CD4-positive, alpha-beta T cell treated with Interleukin-6 for 4 hours (primary cell): ENCODE measurements around the gene PFKFB2.

Source experiments
- DNase-seq: peaks from one replicate; pipeline ENCODE4 v3.0.0-alpha.2; 2020; ENCODE audit warnings: mixed read lengths

PFKFB2 gene

DNA sequence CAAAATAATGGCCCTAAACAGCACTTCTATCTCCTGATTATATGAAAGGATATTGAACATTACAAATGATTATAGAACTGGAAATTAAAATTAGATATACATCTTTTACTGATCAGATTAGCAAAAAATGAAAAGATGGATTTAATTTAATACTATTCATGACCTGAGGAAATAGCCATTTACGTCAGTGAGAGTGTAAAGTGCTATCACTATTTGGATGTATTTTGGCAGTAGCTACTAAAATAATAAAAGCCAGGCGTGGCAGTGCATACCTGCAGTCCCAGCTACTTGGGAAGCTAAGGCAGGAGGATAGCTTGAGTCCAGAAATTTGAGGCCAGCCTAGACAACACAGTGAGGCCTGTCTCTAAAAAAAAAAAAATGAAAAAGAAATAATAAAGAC, 40.9 kb downstream of the PFKFB2 start:
- DNase-seq, result no peak

DNA sequence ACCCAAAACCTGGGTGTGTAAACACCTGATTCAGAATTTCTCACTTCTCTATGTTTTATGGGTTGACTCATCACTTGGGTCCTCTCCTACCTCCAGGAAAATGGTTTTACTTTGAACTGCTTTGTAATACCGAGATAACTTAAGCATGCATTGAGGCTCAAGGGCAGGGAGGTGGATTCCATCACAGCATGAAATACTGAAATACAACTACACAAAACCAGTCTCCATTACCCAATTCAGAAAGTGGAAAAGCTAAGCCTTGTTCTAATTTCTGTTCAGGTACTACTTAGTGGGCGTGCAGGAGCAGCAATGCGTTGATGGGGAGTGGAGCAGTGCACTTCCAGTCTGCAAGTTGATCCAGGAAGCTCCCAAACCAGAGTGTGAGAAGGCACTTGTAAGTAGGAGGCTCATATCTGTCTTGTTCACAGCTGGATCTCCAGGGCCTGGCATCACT, 44.8 kb downstream of the PFKFB2 start:
- DNase-seq, result no peak

DNA sequence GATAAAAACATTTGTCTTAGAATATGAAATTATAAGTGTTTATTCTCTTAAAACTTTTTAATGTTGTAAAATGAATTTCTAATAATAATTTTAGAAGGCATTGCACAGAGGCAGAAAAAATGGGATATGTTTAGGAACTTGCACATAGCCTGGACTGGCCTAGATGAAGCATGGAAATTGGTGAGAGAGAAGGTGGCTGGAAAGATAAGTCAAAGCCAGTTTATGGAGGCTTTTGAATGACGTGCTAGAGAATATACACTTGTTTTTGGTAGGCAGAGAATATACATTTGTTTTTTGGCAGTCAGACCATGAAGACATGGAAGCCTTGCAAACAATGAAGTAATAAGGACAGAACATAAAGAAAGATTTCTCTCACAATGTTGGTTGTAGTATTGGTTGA, 48.6 kb downstream of the PFKFB2 start:
- DNase-seq, result no peak

DNA sequence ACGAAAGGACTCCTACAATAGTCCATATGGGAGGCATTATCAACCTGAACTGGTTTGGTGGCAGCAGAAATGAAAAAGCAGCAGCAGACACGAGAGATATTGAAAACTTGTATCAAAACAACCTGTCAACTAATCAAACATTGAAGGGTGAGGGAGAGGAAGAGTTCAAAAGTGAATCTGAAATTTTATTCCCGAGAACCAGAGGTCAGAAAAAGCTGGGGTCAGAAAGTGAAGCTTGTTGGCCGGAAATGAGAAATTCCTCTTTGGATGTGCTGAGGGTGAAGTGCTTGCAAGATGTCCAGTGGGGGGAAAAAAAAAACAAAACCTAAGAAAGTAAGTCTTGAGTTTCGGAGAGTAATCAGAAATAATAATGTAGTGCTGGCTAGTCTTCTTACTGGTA, 49.1 kb downstream of the PFKFB2 start:
- DNase-seq, result no peak

DNA sequence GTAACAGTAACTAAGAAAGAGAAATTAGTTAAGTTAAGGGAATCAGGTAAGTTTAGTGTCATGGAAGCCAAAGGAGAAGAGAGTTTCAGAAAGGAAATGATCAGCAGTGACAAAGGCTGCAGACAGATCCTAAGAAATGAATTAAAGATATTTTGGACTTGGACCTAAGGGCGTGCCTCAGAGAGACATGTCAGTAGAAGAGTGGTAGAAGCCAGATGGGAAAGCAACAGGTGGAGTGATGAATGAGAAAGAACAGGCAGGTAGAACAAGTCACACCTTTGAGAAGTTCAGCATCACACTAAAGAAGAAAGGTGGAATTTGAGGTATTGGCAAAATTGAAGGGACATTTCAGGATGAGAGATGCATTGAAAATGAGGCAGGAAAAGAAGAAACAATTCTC, 49.6 kb downstream of the PFKFB2 start:
- DNase-seq, result no peak

DNA sequence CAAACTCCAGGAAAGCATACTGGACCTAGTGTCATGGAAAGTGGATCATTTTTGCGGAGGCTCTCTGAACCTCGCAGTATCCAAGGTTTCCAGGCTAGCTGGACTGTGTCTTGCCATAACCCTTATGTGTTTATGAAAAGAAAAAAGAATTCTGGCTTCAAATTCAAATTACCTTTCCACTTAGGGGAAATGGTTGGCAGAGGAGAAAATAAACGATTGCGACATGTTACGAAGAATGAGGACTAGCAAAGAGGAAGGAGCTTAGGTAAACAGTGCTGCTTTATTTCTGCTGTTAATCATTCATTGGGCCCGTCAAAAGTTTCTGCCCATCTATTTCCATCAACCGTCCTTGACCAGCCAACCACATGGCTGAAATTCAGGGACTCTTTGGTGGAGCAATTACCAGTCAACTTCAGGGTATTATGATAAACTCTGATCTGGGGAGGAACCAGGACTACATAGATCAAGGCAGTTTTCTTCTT, 50.9 kb downstream of the PFKFB2 start, which contains the start of gene C4BPA:
Gene C4BPA, plus strand, starts transcription at position 342 of the 482 bp plus-strand sequence. CDS start 8,793 bp downstream, outside the sequence.
- no peak for DNase-seq

DNA sequence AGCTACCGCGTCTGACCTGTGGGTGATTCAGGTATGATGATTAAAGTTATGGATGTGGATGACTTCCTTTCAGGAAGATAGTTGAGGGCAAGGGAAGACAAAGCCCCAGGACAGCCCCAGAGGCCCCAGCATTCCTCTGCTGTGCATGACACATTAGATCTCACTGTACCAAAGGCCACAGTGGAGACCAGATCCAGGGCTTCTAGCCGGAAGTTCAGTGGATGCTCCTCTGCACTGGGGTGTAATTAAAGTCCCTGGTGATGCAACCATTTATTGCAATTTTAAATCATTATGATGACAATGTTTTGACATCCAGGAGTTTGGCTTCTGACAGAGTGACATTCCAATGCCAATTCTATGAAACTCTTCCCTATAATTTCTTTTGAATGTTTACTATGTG, 55.9 kb downstream of the PFKFB2 start:
- DNase-seq, result no peak

DNA sequence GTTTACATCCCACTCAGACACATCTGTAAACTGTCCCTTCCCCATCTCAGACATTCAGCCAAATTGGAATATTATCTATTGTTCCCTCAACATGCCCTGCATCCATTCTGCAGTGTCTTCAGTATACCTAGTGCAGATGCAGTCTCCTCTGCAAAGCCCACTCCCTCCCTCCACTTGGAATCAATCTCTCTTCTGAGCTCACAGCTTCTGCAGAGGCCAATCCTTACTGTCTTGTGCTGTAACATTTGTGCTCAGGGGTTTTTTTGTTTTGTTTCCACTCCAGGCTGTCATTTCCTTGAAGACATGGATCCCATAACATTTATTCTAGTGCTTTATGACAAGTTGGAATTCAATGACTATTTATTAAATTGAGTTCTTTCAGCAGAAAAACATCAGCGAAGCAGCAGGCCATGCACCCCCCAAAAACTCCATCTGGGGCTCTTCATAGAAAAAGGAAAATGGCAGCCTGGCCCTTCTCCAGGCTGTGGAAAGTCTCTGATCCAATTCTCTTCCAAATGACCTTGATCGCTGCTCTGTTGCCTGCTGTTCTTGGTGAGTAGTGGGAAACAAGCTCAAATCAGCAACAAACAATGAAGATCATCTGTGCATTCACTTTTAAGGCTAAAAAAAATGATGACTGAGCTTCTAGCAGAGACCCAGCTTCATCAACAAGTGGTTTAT, 59.7 kb downstream of the PFKFB2 start:
- DNase-seq, result no peak

DNA sequence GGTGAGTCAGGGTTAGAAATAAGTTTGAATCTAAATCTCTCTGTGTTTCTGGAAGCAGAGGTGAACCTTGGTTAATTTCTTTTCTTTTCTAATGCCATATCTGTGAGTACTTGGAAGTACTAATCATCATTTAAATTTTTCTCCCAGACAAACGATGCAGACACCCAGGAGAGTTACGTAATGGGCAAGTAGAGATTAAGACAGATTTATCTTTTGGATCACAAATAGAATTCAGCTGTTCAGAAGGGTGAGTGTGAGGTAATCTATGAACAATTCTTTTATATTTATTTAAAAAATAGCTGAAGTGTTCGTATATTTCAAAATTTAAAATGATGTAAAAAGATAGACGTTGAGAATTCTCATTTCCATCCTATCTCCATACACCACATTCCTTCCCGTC, 62.2 kb downstream of the PFKFB2 start:
- DNase-seq, result no peak

DNA sequence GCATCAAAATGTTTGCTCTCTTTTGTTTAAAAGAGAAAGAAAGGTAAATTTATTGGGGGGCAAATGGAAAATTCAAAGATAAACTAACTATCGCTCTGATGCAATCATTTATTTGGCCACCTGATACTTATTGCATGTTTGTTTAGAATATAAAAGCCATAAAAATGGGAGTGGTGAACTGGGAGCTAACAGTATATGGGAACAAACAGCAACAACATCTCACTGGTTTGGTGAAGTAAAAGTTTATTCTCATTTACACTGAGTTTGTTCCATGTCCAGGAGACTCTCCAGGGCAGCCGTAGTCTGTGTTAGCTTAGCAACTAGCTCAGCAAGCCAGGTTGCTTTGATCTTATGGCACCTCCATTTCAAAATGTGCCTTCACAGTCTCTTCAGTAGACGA, 71.3 kb downstream of the PFKFB2 start:
- no peak for DNase-seq

DNA sequence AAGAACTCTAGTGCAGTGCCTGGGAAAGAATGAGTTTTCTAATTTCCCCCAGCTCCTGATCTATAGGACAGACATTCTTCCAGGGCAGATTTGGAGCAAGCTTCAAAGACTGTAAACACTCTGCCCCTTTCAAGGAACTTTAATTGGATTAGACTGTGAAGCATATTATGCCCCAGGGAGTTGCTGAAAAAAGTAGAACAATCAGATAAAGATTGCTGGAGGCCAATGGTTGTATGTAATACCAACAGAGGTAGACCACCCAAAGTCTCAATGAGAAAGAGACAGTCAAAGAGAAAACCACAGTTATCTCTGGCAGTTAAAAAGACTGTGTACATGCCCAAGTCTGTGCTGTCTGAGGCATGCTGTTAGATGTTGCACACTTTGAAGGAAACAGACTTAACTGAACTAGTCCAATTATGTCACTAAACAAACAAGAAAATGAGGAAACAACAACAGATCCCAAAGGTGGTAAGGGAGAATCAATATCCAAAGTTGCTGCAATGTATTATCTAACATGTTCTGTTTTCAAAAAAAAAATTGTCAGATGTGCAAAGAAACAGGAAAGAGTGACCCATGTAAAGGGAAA, 75.4 kb downstream of the PFKFB2 start:
- no peak for DNase-seq

DNA sequence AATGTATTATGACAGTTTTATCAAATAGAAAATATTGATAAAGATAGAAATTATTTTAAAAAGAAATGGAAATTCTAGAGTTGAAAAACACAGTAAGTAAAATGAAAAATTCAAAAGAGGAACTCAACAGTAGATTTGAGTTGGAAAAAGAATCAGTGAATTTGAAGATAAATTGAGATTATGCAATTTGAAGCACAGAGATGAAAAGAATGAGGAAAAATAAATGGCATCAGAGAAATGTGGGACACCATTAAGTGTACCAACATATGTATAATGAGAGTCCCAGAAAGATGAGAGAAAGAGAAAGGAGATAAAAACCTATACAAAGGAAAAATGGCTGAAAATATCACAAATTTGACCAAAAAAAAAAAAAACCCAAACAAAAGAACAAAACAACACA, 76.0 kb downstream of the PFKFB2 start:
- no peak for DNase-seq
